Transverse colon (tissue), 4 donors: ENCODE results near the gene RGS11. TPM values are rescaled to one million over a fixed set of nuclear protein-coding genes. Genes with fewer than 3 reads are reported as not detected.

Experiments used
- DNase-seq: peaks from one replicate; pipeline ENCODE4 v3.0.0-alpha.2; 2019
- H3K27ac ChIP-seq, 4 donors: fragments of 200-600 bp; sonication (generic); 2 replicates each; pipeline ENCODE4 v1.5.1; 2016 to 2018; ENCODE audit warnings: inconsistent platforms in 4 of 4
- H3K27me3 ChIP-seq: fragments of 200-600 bp; sonication (generic); 2 replicates; pipeline ENCODE4 v1.5.1; 2017; ENCODE audit warnings: inconsistent platforms
- H3K36me3 ChIP-seq, 4 donors: fragments of 200-600 bp; sonication (generic); 2 replicates each; pipeline ENCODE4 v1.5.1; 2017 to 2019; ENCODE audit warnings: inconsistent platforms in 4 of 4
- H3K4me1 ChIP-seq, 4 donors: fragments of 200-600 bp; sonication (generic); 2 replicates each; pipeline ENCODE4 v1.5.1; 2017 to 2020; ENCODE audit warnings: inconsistent platforms in 4 of 4
- H3K4me3 ChIP-seq, 4 donors: fragments of 200-600 bp; sonication (generic); 1 replicate in 1 of 4; 2 replicates in 3 of 4; pipeline versions ENCODE4 v1.5.1 to v1.6.1; 2017 to 2019; ENCODE audit warnings: inconsistent platforms in 4 of 4
- H3K9me3 ChIP-seq, 2 donors: fragments of 200-600 bp; sonication (generic); 2 replicates each; pipeline ENCODE4 v1.5.1; 2017 to 2019; ENCODE audit warnings: inconsistent platforms in 2 of 2
- EP300 ChIP-seq: sonication (generic); formaldehyde crosslinking; IDR thresholded peaks from one replicate; pipeline ENCODE4 v1.6.1; 2017; ENCODE audit warnings: antibody characterized with exemption, low read depth
- POLR2A ChIP-seq: fragments of 450-650 bp; IDR thresholded peaks from one replicate; pipeline ENCODE4 v1.6.1; 2016; ENCODE audit warnings: antibody characterized with exemption, mild to moderate bottlenecking, moderate library complexity
- POLR2AphosphoS5 ChIP-seq, 3 donors: sonication (generic); formaldehyde crosslinking; IDR thresholded peaks; one replicate each; pipeline ENCODE4 v1.6.1; 2016; ENCODE audit warnings: antibody characterized with exemption in 3 of 3
- WGBS, 2 donors: methylation state at CpG; one replicate each; pipeline ENCODE4 v1.1.5; 2018; ENCODE audit warnings: low coverage in 1 of 2; 5-methylcytosine and 5-hydroxymethylcytosine counted together
- in situ Hi-C, 4 donors: fragments of 200-750 bp; cut with MboI; loops; one replicate each; pipeline versions ENCODE4 v1.15.0 to v1.15.1; 2017; ENCODE audit warnings: low sequenced_read_pairs in 3 of 4, low pct_ligation_motif_present in 1 of 4, low pct_unique_long_range_greater_than_20kb in 1 of 4
- intact Hi-C: fragments of 100-400 bp; cut with DNase I; formaldehyde crosslinking; loops from one replicate; pipeline ENCODE4 v1.15.1; 2023; ENCODE audit warnings: low total_unique reads
- total RNA-seq, 4 donors: library from RNA; depleted of rRNA; stranded (reverse); fragments of >200 nt; gene quantifications; one replicate each; pipeline ENCODE4 v1.1.0, GENCODE V29; 2016
- TF ChIP-seq, protein P1 (sequence below), 5 experiments: fragments of 200-600 bp in 3 of 5; fragments of 450-650 bp in 2 of 5; sonication (generic) in 3 of 5; IDR thresholded peaks; 1 replicate in 2 of 5; 2 replicates in 3 of 5; pipeline ENCODE4 v1.5.1; 2016 to 2017; ENCODE audit warnings: antibody characterized with exemption in 5 of 5, inconsistent platforms in 3 of 5, mild to moderate bottlenecking in 2 of 5, moderate library complexity in 1 of 5

Gene RGS11
- total RNA-seq, 4 donors from 2014 or later = 2.0 to 24.3 (median 6.7) TPM

DNA sequence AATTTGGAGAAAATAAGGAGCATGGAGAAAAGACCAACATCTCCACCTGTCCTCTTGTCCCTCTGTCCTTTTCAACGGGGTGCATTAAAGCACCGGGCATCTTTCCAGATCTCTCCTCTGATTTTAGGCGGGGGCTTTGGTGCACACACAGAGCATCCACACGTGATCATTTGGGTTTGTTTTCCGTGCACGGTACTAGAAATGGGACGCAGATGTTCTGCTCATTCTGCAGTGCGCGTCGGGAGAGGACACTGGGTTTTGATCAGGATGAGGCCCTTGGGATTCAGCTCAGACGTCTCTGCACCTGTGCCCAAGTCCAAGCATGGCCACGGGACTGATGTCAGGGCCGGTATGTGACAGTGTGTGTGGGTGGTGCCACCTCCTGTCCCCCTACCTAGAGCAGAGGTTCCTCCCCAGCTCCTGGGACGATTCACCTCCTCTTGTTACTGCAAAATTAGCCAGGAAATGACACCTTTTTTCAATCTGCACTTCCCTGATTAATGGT, 39.1 kb upstream of the RGS11 start:
- H3K27ac ChIP-seq = no peak overlapping the region
- no peak overlapping the region for H3K4me3 ChIP-seq
- in situ Hi-C loops (no loop called here), intact Hi-C loops (no loop called here)
- TF ChIP-seq POLR2AphosphoS5 (IDR thresholded peaks at IDR 0.05) (no peak), EP300 (no peak), POLR2A (no peak)
- TF ChIP-seq, protein P1, sequence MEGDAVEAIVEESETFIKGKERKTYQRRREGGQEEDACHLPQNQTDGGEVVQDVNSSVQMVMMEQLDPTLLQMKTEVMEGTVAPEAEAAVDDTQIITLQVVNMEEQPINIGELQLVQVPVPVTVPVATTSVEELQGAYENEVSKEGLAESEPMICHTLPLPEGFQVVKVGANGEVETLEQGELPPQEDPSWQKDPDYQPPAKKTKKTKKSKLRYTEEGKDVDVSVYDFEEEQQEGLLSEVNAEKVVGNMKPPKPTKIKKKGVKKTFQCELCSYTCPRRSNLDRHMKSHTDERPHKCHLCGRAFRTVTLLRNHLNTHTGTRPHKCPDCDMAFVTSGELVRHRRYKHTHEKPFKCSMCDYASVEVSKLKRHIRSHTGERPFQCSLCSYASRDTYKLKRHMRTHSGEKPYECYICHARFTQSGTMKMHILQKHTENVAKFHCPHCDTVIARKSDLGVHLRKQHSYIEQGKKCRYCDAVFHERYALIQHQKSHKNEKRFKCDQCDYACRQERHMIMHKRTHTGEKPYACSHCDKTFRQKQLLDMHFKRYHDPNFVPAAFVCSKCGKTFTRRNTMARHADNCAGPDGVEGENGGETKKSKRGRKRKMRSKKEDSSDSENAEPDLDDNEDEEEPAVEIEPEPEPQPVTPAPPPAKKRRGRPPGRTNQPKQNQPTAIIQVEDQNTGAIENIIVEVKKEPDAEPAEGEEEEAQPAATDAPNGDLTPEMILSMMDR (IDR thresholded peaks at IDR 0.05) = no peak
- peaks cover 0 to 15% (median 0%) of the 10 kb centered on the region in 4 donors for H3K36me3 ChIP-seq
- H3K4me1 ChIP-seq = no peaks in the 10 kb centered on the region
- no peaks in the 10 kb centered on the region for H3K9me3 ChIP-seq
- no peaks in the 10 kb centered on the region for H3K27me3 ChIP-seq
- no peak for DNase-seq
- WGBS, 2 donors = 84% methylated on average over 7 to 14 of the region's 14 CpGs

DNA sequence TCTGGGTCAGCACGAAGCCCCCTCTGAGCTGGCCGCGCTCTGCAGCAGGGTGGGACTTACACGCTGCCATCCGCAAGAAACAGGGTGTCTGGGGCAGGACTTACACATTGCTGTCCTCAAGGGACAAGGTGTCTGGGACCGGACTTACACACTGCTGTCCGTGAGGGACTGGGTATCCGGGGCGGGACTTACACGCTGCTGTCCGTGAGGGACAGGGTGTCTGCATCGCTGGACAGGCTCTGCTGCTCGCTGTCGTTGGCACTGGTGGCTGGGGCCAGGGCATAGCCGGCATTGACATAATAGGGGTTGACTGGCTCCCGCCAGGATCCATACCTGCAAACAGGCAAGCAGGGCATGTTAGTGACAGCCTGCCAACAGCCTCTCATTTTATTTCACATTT, 38.6 kb upstream of the RGS11 start:
- intact Hi-C loops (no loop called here), in situ Hi-C loops (no loop called here)
- H3K36me3 ChIP-seq = peaks cover 0 to 15% (median 0%) of the 10 kb centered on the region in 4 donors
- no peak overlapping the region for H3K4me3 ChIP-seq
- WGBS, 2 donors = 89% methylated on average over 11 of the region's 16 CpGs; no CpG with 5 or more reads in 1 of the 2 donors
- H3K27me3 ChIP-seq = no peaks in the 10 kb centered on the region
- no peak overlapping the region for H3K27ac ChIP-seq
- no peaks in the 10 kb centered on the region for H3K9me3 ChIP-seq
- no peak for TF ChIP-seq POLR2A
- no peak for TF ChIP-seq POLR2AphosphoS5 (IDR thresholded peaks at IDR 0.05)
- DNase-seq = no peak
- H3K4me1 ChIP-seq = no peaks in the 10 kb centered on the region

DNA sequence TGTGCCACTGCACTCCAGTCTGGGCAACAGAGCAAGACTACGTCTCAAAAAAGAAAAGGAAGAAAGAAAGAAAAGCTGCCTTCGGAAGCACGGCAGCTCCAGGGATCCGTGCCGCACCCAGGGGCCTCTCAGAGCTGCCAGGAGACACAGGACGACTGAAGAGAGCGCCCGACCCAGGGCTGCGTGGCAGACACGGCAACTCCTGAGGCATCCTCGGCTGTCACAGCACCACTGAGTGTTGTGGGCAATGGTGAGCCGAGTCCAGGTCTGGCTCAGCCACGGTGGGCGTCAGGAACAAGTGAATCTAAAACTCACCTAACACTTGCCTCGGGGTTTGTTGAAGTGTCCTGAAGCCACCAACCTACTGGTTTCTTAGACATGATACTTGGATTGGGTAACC, 36.0 kb upstream of the RGS11 start:
- 94% methylated on average over 15 of the region's 15 CpGs; no CpG with 5 or more reads in 1 of the 2 donors for WGBS, 2 donors
- H3K27ac ChIP-seq = no peak overlapping the region
- TF ChIP-seq POLR2A (no peak), POLR2AphosphoS5 (IDR thresholded peaks at IDR 0.05) (no peak), EP300 (no peak)
- TF ChIP-seq, protein P1 (IDR thresholded peaks at IDR 0.05) = no peak
- H3K4me3 ChIP-seq = no peak overlapping the region
- no peaks in the 10 kb centered on the region for H3K4me1 ChIP-seq
- in situ Hi-C loops (no loop called here), intact Hi-C loops (no loop called here)
- no peaks in the 10 kb centered on the region for H3K9me3 ChIP-seq
- H3K36me3 ChIP-seq = peaks cover 0 to 23% (median 0%) of the 10 kb centered on the region in 4 donors
- DNase-seq = no peak
- H3K27me3 ChIP-seq = no peaks in the 10 kb centered on the region

DNA sequence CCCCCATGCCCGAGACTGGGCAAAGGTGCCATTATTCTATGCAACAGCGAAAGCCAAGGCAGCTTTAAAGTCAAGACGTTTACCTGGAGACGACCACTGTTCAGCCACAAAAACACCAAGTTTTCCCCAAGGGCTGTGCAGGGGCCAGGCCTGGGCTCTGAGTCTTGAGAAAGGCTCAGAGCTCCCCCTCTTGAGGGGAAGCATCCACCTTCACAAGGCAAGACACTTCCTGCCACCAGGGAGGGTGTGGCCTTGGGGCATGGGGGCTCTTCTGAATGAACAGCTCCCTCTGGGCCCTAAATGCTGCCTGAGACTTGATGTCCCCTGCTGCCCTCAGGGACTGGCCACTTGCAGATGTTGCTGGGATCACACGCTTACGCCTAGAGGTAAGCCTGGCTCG, 33.7 kb upstream of the RGS11 start:
- Histone ChIP-seq H3K9me3 (no peaks in the 10 kb centered on the region), H3K27ac (no peak overlapping the region), H3K36me3 (peaks cover 0 to 23% (median 0%) of the 10 kb centered on the region in 4 donors), H3K4me3 (no peak overlapping the region), H3K27me3 (no peaks in the 10 kb centered on the region), H3K4me1 (no peaks in the 10 kb centered on the region)
- 63% methylated on average over 5 of the region's 7 CpGs; no CpG with 5 or more reads in 1 of the 2 donors for WGBS, 2 donors
- no peak for DNase-seq
- in situ Hi-C loops (no loop called here), intact Hi-C loops (no loop called here)
- TF ChIP-seq EP300 (no peak), POLR2A (no peak), POLR2AphosphoS5 (IDR thresholded peaks at IDR 0.05) (no peak)
- TF ChIP-seq, protein P1 (IDR thresholded peaks at IDR 0.05) = no peak
